ENCODE measurements around the gene PAX5. TPM values are rescaled to one million over a fixed set of nuclear protein-coding genes. Genes with fewer than 3 reads are reported as not detected.

PAX5 gene
- total RNA-seq, 1 donor from 2014 or later, result not detected

- Histone ChIP-seq H3K27me3 (ENCODE audit: control insufficient read depth, insufficient read depth, low read length) (peaks cover 97% of the 10 kb centered on the region), H3K4me3 (ENCODE audit: low read depth, low read length) (no peak overlapping the region), H3K36me3 (ENCODE audit: control insufficient read depth, insufficient read depth, low read length) (no peaks in the 10 kb centered on the region)
- DNase-seq (ENCODE audit: low read depth), result peak; percentile 60
- TF ChIP-seq, protein P1, sequence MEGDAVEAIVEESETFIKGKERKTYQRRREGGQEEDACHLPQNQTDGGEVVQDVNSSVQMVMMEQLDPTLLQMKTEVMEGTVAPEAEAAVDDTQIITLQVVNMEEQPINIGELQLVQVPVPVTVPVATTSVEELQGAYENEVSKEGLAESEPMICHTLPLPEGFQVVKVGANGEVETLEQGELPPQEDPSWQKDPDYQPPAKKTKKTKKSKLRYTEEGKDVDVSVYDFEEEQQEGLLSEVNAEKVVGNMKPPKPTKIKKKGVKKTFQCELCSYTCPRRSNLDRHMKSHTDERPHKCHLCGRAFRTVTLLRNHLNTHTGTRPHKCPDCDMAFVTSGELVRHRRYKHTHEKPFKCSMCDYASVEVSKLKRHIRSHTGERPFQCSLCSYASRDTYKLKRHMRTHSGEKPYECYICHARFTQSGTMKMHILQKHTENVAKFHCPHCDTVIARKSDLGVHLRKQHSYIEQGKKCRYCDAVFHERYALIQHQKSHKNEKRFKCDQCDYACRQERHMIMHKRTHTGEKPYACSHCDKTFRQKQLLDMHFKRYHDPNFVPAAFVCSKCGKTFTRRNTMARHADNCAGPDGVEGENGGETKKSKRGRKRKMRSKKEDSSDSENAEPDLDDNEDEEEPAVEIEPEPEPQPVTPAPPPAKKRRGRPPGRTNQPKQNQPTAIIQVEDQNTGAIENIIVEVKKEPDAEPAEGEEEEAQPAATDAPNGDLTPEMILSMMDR (IDR thresholded peaks at IDR 0.05; ENCODE audit: insufficient read depth, low read length, poor library complexity, severe bottlenecking), result no peak
These were observed 6.3 kb downstream of the PAX5 start for GRCh38 chr9:37027582-37028419.

GRCh38 chr9:37026931-37027581, 7.0 kb downstream of the PAX5 start:
- Histone ChIP-seq H3K36me3 (ENCODE audit: control insufficient read depth, insufficient read depth, low read length) (no peaks in the 10 kb centered on the region), H3K4me3 (ENCODE audit: low read depth, low read length) (no peak overlapping the region), H3K27me3 (ENCODE audit: control insufficient read depth, insufficient read depth, low read length) (peaks cover 96% of the 10 kb centered on the region)
- no peak for DNase-seq (ENCODE audit: low read depth)
- TF ChIP-seq, protein P1 (IDR thresholded peaks at IDR 0.05; ENCODE audit: insufficient read depth, low read length, poor library complexity, severe bottlenecking), result no peak

DNA sequence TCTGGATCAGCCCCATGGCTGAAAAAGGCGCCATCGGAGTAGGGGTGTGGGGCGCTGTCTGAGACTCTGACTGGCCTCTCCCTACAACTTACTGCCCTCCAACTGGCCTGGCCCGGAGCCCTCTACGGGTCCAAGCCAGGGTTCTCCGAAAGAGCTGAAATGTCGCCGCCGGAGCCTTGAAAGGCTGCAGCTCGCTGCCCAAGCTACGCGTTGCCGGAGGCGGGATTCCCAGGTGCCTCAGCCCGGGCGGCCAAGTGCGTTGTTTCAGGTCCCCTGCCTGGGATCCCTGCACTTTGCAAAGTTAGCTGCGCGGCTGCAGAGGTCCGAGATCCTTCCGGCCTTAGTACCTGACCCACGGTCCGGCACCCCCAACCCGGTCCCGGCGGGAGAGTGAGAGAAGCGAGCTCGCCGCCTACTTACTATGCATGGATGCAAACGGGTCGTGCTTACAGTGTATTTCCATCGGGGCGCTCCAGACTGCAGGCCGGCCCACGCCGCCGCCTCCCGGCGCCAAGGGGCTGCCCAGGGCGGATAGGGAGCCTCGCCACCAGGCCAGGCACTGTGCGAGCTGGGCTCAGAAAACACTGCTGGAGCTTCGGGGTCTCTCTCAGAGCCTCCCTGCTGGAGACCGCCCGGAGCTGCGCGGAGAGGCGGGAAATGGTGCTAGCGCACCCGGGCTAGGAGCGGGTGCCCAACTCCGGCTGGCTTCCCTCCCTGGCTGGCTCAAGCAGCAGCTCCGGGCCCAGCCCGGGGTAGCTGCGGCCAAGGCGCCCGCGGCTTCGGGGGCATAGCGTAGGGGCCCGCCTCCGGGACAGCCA, 7.7 kb downstream of the PAX5 start:
- Histone ChIP-seq H3K36me3 (ENCODE audit: control insufficient read depth, insufficient read depth, low read length) (no peaks in the 10 kb centered on the region), H3K4me3 (ENCODE audit: low read depth, low read length) (no peak overlapping the region), H3K27me3 (ENCODE audit: control insufficient read depth, insufficient read depth, low read length) (peaks cover 93% of the 10 kb centered on the region)
- TF ChIP-seq, protein P1 (IDR thresholded peaks at IDR 0.05; ENCODE audit: insufficient read depth, low read length, poor library complexity, severe bottlenecking), result no peak
- DNase-seq (ENCODE audit: low read depth), result no peak

DNA sequence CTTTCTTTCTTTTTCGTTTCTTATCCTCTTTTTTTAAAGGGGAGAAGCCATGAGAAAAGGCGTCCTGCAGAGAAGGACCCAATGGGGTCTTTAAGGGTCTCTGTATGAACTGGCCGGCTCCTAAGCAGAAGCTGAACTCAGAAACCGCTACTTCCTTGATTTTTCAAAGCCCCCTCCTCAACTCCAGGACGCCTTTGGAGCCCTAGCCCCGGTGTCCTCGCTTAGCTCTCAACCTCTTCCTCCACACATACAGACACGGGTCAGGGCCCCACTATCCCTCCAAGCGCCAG, 8.3 kb downstream of the PAX5 start:
- TF ChIP-seq, protein P1 (IDR thresholded peaks at IDR 0.05; ENCODE audit: insufficient read depth, low read length, poor library complexity, severe bottlenecking), result no peak

DNA sequence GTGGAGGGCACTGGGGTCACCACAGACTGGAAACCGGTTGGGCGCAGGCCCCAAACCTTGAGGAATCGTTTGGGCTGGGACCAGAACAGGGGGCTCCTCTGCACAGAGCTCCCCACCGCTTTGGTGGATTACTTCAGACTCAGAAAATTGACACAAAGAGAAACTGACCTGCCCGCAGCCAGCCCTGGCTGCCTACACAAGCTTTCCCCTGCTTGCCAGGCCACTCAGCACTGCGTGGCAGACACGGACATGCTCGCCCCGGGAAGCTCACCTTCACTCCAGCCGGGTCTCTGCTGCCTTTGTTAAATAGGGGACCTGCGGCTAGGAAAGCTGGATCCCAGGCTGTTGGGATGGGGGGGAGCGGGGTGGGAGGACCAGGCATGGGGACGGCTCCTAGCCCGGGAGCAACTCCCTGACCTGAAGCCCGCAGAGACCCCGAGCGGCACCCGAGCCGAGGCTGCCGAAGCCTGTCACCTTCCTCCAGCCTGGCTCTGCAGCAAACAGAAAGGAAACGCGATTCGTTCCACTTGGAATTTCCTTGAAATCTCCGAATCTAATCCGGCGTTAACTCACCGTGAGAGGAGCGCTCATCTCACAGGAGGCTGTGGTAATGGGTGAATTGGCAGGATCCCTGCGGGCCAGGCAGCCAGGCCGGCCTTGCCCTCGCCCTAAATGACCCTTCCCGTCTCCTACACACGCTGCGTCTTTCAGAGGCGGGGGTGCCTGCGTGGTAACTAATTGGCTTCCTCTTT, 8.8 kb downstream of the PAX5 start:
- no peaks in the 10 kb centered on the region for H3K36me3 ChIP-seq (ENCODE audit: control insufficient read depth, insufficient read depth, low read length)
- no peak for DNase-seq (ENCODE audit: low read depth)
- H3K4me3 ChIP-seq (ENCODE audit: low read depth, low read length), result no peak overlapping the region
- TF ChIP-seq, protein P1 (IDR thresholded peaks at IDR 0.05; ENCODE audit: insufficient read depth, low read length, poor library complexity, severe bottlenecking), result no peak
- peaks cover 88% of the 10 kb centered on the region for H3K27me3 ChIP-seq (ENCODE audit: control insufficient read depth, insufficient read depth, low read length)

More for the DNA sequence above, 8.3 kb downstream of the PAX5 start:
- Histone ChIP-seq H3K36me3 (ENCODE audit: control insufficient read depth, insufficient read depth, low read length) (no peaks in the 10 kb centered on the region), H3K4me3 (ENCODE audit: low read depth, low read length) (no peak overlapping the region), H3K27me3 (ENCODE audit: control insufficient read depth, insufficient read depth, low read length) (peaks cover 88% of the 10 kb centered on the region)
- no peak for DNase-seq (ENCODE audit: low read depth)
